GM12878 (cell line): ENCODE results near the gene SLC2A3. TPM values are rescaled to one million over a fixed set of nuclear protein-coding genes. Genes with fewer than 3 reads are reported as not detected.
"Not testable (repeated sequence)": the region's sequence is repeated elsewhere in the genome, so short reads cannot be mapped to it uniquely, and the experiment has no call there.

Experiments
- ATAC-seq: fragments of 200-7000 bp; cut with Tn5 transposase; 3 replicates; pipeline ENCODE4 v1.9.1; 2020; ENCODE audit warnings: mild to moderate bottlenecking, moderate library complexity
- BruUV-seq: library from RNA; stranded (reverse); fragments of 400-500 nt; replicated peaks from 2 replicates; lab custom pipeline; 2021; lab: Mats Ljungman, UMichigan
- CTCF ChIA-PET: fragments of 300-600 bp; sonication (Branson Sonifier 250); formaldehyde crosslinking; extraction: SDS; loops from one replicate; lab custom pipeline; 2021; ENCODE audit warnings: inconsistent platforms; lab: Yijun Ruan, JAX
- POLR2A ChIA-PET: fragments of 350-600 bp; formaldehyde crosslinking; extraction: SDS; loops from one replicate; lab custom pipeline; 2021; ENCODE audit warnings: inconsistent platforms; lab: Charles Lee
- RAD21 ChIA-PET: fragments of 300-600 bp; sonication (Branson Sonifier 250); formaldehyde crosslinking; loops from one replicate; lab custom pipeline; 2023; ENCODE audit warnings: antibody characterized with exemption; ENCODE audit not compliant: unreplicated experiment; lab: Charles Lee
- SMC1A ChIA-PET: fragments of 300-600 bp; sonication (Branson Sonifier 250); formaldehyde crosslinking; loops from one replicate; lab custom pipeline; 2023; ENCODE audit not compliant: unreplicated experiment, uncharacterized antibody; lab: Charles Lee
- DNase-seq: peaks from one replicate; pipeline ENCODE4 v3.0.0-alpha.2; 2011; ENCODE audit warnings: low read depth, low spot score
- FAIRE-seq: peaks from 3 replicates; lab custom pipeline; 2011; peaks lifted over from hg19 to GRCh38; lab: Jason Lieb, UNC
- H2AFZ ChIP-seq: 2 replicates; pipeline ENCODE4 v1.6.0; 2011; ENCODE audit warnings: low read depth, low read length, control low read depth; ENCODE audit not compliant: control insufficient read depth
- H3K27ac ChIP-seq: 2 replicates; pipeline ENCODE4 v1.5.1; 2011; ENCODE audit warnings: control low read depth; ENCODE audit not compliant: control insufficient read depth, insufficient read depth
- H3K27me3 ChIP-seq, 2 experiments: replicated peaks in 1 of 2; 2 replicates each; pipeline versions ENCODE4 v1.6.0 to v1.6.1; 2011; ENCODE audit warnings: low read length in 1 of 2; ENCODE audit not compliant: control insufficient read depth in 2 of 2, insufficient read depth in 2 of 2
- H3K36me3 ChIP-seq, 2 experiments: 2 replicates each; pipeline ENCODE4 v1.5.1; 2011; ENCODE audit warnings: low read length in 1 of 2; ENCODE audit not compliant: control insufficient read depth in 2 of 2, insufficient read depth in 2 of 2
- H3K4me1 ChIP-seq: 2 replicates; pipeline ENCODE4 v1.6.1; 2011; ENCODE audit warnings: mild to moderate bottlenecking, low read length, moderate library complexity, mixed read lengths; ENCODE audit not compliant: control insufficient read depth, insufficient read depth
- H3K4me2 ChIP-seq: 2 replicates; pipeline ENCODE4 v1.6.0; 2011; ENCODE audit warnings: control low read depth; ENCODE audit not compliant: control insufficient read depth, insufficient read depth
- H3K4me3 ChIP-seq: fragments of 200-600 bp; sonication (generic); 2 replicates; pipeline ENCODE4 v1.5.1; 2016
- H3K79me2 ChIP-seq: 2 replicates; pipeline ENCODE4 v1.6.0; 2011; ENCODE audit warnings: low read length; ENCODE audit not compliant: control insufficient read depth, insufficient read depth
- H3K9ac ChIP-seq: 2 replicates; pipeline ENCODE4 v1.8.0; 2011; ENCODE audit warnings: low read length, control low read depth, mixed read lengths; ENCODE audit not compliant: control insufficient read depth, insufficient read depth
- H3K9me3 ChIP-seq: replicated peaks from 3 replicates; pipeline ENCODE4 v1.5.1; 2011; ENCODE audit warnings: mild to moderate bottlenecking, low read length; ENCODE audit not compliant: control insufficient read depth, insufficient read depth
- H4K20me1 ChIP-seq: 2 replicates; pipeline ENCODE4 v1.6.0; 2011; ENCODE audit not compliant: control insufficient read depth, insufficient read depth
- E2F4 ChIP-seq: IDR thresholded peaks from 2 replicates; pipeline ENCODE4 v1.6.1; 2012; ENCODE audit warnings: low read depth, low read length, improper control_type of control experiment
- ELK1 ChIP-seq: IDR thresholded peaks from 2 replicates; pipeline ENCODE4 v1.6.1; 2012; ENCODE audit warnings: low read depth, low read length, improper control_type of control experiment
- SIX5 ChIP-seq: IDR thresholded peaks from 2 replicates; pipeline ENCODE4 v1.6.1; 2011; ENCODE audit warnings: mild to moderate bottlenecking, low read depth, low read length, moderate library complexity; ENCODE audit not compliant: severe bottlenecking
- ZNF592 ChIP-seq: fragments of 450-650 bp; IDR thresholded peaks from 2 replicates; pipeline ENCODE4 v1.6.1; 2017; ENCODE audit warnings: mild to moderate bottlenecking, moderate library complexity
- WGBS: methylation state at CpG from one replicate; pipeline ENCODE4 v1.1.6; 2016; ENCODE audit warnings: low lambda C conversion rate; ENCODE audit not compliant: insufficient replicate concordance, insufficient coverage; ENCODE audit errors: missing lambda C conversion rate; 5-methylcytosine and 5-hydroxymethylcytosine counted together
- in situ Hi-C: fragments of 300-500 bp; cut with MboI; formaldehyde crosslinking; loops from 9 replicates; pipeline ENCODE4 v1.14.3; 2018; ENCODE audit warnings: mixed read lengths
- intact Hi-C: fragments of 100-400 bp; cut with micrococcal nuclease; formaldehyde crosslinking; loops from one replicate; pipeline ENCODE4 v1.14.2; 2022; ENCODE audit not compliant: unreplicated experiment
- polyA plus RNA-seq, 11 experiments: library from polyadenylated mRNA; depleted of rRNA in 4 of 11; unstranded in 6 of 11; stranded (reverse) in 5 of 11; fragments of >200 nt; fragmentation: Nextera tagmentation in 4 of 11; fragmentation: Illumina TruSeq in 1 of 11; extraction: Ambion mirVana in 4 of 11; extraction: Trizol in 1 of 11; gene quantifications; 1 replicate in 1 of 11; 2 replicates in 10 of 11; pipeline versions ENCODE4 v1.2.1 to v1.2.3, GENCODE V29; 2011 to 2016; ENCODE audit warnings: inconsistent platforms in 2 of 11, missing spikeins in 2 of 11, low read depth in 1 of 11
- total RNA-seq, 4 experiments: library from RNA; depleted of rRNA in 3 of 4; stranded (reverse); fragments of >200 nt in 3 of 4; fragmentation: Illumina TruSeq in 1 of 4; extraction: Trizol in 1 of 4; gene quantifications; 2 replicates each; pipeline versions ENCODE4 v1.2.1 to v1.2.3, GENCODE V29; 2013 to 2021

The SLC2A3 gene
- total and polyA plus RNA-seq, 10 of the 15 experiments (the other 5 are each of a cell fraction or from before 2014, with no cell fraction given), result 6.5 to 66.3 (median 11.2) TPM

GRCh38 chr12:7916936-7917335 lies 19.1 kb downstream of the SLC2A3 start (continued):
- TF ChIP-seq ZNF592 (no peak), E2F4 (no peak), ELK1 (no peak)

- H3K4me1 ChIP-seq, result no peaks in the 10 kb centered on the region
- no TSS peak for BruUV-seq
- ChIA-PET CTCF (no interaction called here), POLR2A (no interaction called here), RAD21 (no interaction called here), SMC1A (no interaction called here)
- no peak for FAIRE-seq
- no peak overlapping the region for H2AFZ ChIP-seq
- peaks cover 0 to 7% of the 10 kb centered on the region in 2 experiments; a peak in 1 of 4 replicates for H3K36me3 ChIP-seq
- ATAC-seq, result no peak
- no peak overlapping the region for H3K4me2 ChIP-seq
- in situ Hi-C loops, result no loop called here
- H3K27me3 ChIP-seq, result no peaks in the 10 kb centered on the region
- H3K79me2 ChIP-seq, result no peaks in the 10 kb centered on the region
- H4K20me1 ChIP-seq, result no peaks in the 10 kb centered on the region
- no peak for DNase-seq
- 64% methylated on average over 32 of the region's 38 CpGs for WGBS
- intact Hi-C loops, result no loop called here
- TF ChIP-seq SIX5, result no peak
- H3K4me3 ChIP-seq, result no peak overlapping the region
- no peak overlapping the region for H3K9ac ChIP-seq
- no peaks in the 10 kb centered on the region for H3K9me3 ChIP-seq
- no peak overlapping the region for H3K27ac ChIP-seq
Measured at GRCh38 chr12:7915661-7916403, 20.2 kb downstream of the SLC2A3 start.

- RAD21 ChIA-PET, H3K79me2 ChIP-seq, intact Hi-C loops, H3K4me2 ChIP-seq, DNase-seq, H3K4me3 ChIP-seq, H4K20me1 ChIP-seq, H3K27me3 ChIP-seq, H3K9me3 ChIP-seq, in situ Hi-C loops, H3K36me3 ChIP-seq, H3K9ac ChIP-seq, H2AFZ ChIP-seq, POLR2A ChIA-PET, H3K27ac ChIP-seq, ATAC-seq, H3K4me1 ChIP-seq, BruUV-seq, FAIRE-seq, SMC1A ChIA-PET: not testable (repeated sequence)
- 60% methylated on average over 7 of the region's 7 CpGs for WGBS
- CTCF ChIA-PET, result interaction anchor here (0.6 to 1.2 kb wide), 3 partner anchors 9 to 271 kb away, joined by 3 to 4 read pairs (median 3); no protein-coding TSS in a partner anchor
Measured at GRCh38 chr12:7910106-7910505, 25.9 kb downstream of the SLC2A3 start.
